ENCODE data around the gene SRSF12. TPM values are rescaled to one million over a fixed set of nuclear protein-coding genes. Genes with fewer than 3 reads are reported as not detected.
"Not testable (repeated sequence)": the region's sequence is repeated elsewhere in the genome, so short reads cannot be mapped to it uniquely, and the experiment has no call there.

Gene SRSF12
- total RNA-seq, 1 donor from 2014 or later: 12.1 TPM

DNA sequence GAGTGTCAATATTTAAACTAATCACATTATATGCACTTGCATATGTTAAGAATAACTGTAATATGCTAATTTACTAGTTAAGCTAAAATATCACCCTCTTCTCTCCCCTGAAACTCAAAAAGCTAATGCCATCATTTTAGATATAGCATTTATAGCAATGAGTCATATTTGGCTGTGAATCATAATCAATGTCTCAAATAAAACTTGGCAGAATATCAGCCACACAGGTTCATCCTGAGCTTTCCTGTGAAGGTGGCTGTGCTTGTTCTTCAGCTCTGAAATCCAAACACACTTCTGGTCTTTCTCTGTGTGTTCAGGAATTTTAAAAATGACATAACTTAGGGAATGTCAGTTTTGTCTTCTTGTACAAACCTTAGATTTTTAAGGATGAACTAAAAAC lies 50.1 kb downstream of the SRSF12 start:
- Mint-ChIP-seq H3K4me3 (ENCODE audit: unreplicated experiment) (no peak overlapping the region), H3K27ac (ENCODE audit: unreplicated experiment) (no peak overlapping the region), H3K4me1 (ENCODE audit: low read depth, unreplicated experiment) (no peaks in the 10 kb centered on the region), H3K27me3 (ENCODE audit: unreplicated experiment) (no peaks in the 10 kb centered on the region), H3K36me3 (ENCODE audit: unreplicated experiment) (no peaks in the 10 kb centered on the region), H3K9me3 (ENCODE audit: unreplicated experiment) (peaks cover 10% of the 10 kb centered on the region)
- no peak for DNase-seq
- TF ChIP-seq, protein P1, sequence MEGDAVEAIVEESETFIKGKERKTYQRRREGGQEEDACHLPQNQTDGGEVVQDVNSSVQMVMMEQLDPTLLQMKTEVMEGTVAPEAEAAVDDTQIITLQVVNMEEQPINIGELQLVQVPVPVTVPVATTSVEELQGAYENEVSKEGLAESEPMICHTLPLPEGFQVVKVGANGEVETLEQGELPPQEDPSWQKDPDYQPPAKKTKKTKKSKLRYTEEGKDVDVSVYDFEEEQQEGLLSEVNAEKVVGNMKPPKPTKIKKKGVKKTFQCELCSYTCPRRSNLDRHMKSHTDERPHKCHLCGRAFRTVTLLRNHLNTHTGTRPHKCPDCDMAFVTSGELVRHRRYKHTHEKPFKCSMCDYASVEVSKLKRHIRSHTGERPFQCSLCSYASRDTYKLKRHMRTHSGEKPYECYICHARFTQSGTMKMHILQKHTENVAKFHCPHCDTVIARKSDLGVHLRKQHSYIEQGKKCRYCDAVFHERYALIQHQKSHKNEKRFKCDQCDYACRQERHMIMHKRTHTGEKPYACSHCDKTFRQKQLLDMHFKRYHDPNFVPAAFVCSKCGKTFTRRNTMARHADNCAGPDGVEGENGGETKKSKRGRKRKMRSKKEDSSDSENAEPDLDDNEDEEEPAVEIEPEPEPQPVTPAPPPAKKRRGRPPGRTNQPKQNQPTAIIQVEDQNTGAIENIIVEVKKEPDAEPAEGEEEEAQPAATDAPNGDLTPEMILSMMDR (IDR thresholded peaks at IDR 0.05; ENCODE audit: partially characterized antibody, unreplicated experiment): no peak

DNA sequence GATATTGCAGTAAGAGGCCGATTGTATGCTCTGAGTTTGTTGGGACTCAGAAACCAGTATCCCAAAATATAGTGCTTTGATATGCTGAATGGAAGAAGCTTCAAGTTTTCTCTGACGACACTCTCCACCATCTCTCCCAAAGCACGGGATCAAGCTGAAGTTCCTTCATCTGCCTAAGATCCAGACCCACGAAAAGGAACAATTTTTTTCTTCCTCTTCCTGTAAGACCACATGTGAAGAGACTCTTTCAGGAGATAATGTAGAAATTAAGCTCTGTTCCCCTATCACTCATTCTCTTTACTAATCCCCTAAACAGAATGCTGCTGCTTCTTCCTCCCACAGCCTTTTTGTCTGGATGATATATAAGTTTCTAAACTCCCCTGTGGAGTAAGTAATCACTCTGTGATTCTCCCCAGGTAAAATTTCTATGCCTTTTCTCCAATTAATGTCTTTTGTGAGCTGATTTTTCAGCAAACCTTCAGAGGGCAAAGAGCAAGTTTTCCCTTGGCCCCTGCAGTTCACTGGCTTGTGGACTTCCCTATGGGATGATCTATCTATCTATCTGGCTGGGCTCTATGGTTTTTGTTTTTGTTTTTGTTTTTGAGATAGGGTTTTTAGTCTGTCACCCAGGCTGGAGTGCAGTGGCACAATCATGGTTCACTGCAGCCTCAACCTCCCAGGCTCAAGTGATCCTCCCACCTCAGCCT lies 50.8 kb downstream of the SRSF12 start:
- no peak for DNase-seq
- no peak overlapping the region for H3K27ac Mint-ChIP-seq (ENCODE audit: unreplicated experiment)
- peaks cover 10% of the 10 kb centered on the region for H3K9me3 Mint-ChIP-seq (ENCODE audit: unreplicated experiment)
- H3K4me3 Mint-ChIP-seq (ENCODE audit: unreplicated experiment): no peak overlapping the region
- H3K27me3 Mint-ChIP-seq (ENCODE audit: unreplicated experiment): no peaks in the 10 kb centered on the region
- H3K4me1 Mint-ChIP-seq (ENCODE audit: low read depth, unreplicated experiment): no peaks in the 10 kb centered on the region
- TF ChIP-seq, protein P1 (IDR thresholded peaks at IDR 0.05; ENCODE audit: partially characterized antibody, unreplicated experiment): no peak
- no peaks in the 10 kb centered on the region for H3K36me3 Mint-ChIP-seq (ENCODE audit: unreplicated experiment)

DNA sequence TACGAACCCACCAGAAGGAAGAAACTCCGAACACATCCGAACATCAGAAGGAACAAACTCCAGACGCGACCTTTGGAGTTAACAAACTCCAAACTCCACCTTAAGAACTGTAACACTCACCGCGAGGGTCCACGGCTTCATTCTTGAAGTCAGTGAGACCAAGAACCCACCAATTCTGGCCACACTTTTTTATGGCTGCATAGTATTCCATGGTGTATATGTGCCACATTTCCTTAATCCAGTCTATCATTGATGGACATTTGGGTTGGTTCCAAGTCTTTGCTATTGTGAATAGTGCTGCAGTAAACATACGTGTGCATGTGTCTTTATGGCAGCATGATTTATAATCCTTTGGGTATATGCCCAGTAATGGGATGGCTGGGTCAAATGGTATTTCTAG lies 51.8 kb downstream of the SRSF12 start:
- not testable (repeated sequence) for H3K27ac Mint-ChIP-seq (ENCODE audit: unreplicated experiment); H3K4me3 Mint-ChIP-seq (ENCODE audit: unreplicated experiment)

DNA sequence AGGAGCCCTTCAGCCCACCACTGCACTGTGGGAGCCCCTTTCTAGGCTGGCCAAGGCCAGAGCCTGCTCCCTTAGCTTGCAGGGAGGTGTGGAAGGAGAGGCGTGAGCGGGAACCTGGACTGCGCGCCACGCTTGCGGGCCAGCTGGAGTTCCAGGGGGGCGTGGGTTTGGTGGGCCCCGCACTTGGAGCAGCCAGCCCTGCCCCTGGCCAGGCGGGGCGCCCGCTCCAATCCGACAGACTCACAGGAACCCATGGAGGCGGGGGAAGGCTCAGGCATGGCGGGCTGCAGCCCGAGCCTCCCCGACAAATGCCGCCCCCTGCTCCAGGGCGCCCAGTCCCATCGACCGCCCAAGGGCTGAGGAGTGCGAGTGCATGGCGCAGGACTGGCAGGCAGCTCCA lies 52.9 kb downstream of the SRSF12 start:
- not testable (repeated sequence) for H3K27ac Mint-ChIP-seq (ENCODE audit: unreplicated experiment); H3K4me3 Mint-ChIP-seq (ENCODE audit: unreplicated experiment); DNase-seq; H3K27me3 Mint-ChIP-seq (ENCODE audit: unreplicated experiment); H3K9me3 Mint-ChIP-seq (ENCODE audit: unreplicated experiment); H3K36me3 Mint-ChIP-seq (ENCODE audit: unreplicated experiment); H3K4me1 Mint-ChIP-seq (ENCODE audit: low read depth, unreplicated experiment)

More for the DNA sequence above, 51.8 kb downstream of the SRSF12 start:
- not testable (repeated sequence) for H3K9me3 Mint-ChIP-seq (ENCODE audit: unreplicated experiment); DNase-seq; H3K4me1 Mint-ChIP-seq (ENCODE audit: low read depth, unreplicated experiment); H3K27me3 Mint-ChIP-seq (ENCODE audit: unreplicated experiment); H3K36me3 Mint-ChIP-seq (ENCODE audit: unreplicated experiment)

DNA sequence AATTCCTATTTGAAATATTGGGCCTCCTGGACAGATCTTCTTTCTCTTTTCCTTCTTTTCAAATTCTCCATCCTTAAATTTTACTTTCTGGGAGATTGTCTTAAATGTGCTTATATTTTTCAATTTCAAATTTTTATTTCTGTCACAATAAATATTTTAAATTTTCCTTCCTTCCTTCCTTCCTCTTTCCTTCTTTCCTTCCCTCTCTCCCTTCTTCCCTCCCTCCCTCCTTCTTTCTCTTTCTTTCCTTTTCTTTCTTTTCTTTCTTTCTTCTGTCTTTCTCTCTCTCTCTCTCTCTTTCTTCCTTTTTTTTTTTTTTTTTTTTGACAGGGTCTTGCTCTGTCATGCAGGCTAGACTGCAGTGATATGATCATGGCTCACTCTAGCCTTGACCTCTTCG lies 54.0 kb downstream of the SRSF12 start:
- DNase-seq: no peak
- Mint-ChIP-seq H3K36me3 (ENCODE audit: unreplicated experiment) (no peaks in the 10 kb centered on the region), H3K27me3 (ENCODE audit: unreplicated experiment) (no peaks in the 10 kb centered on the region), H3K9me3 (ENCODE audit: unreplicated experiment) (peaks cover 10% of the 10 kb centered on the region), H3K4me1 (ENCODE audit: low read depth, unreplicated experiment) (peaks cover 2% of the 10 kb centered on the region), H3K4me3 (ENCODE audit: unreplicated experiment) (no peak overlapping the region), H3K27ac (ENCODE audit: unreplicated experiment) (no peak overlapping the region)
- TF ChIP-seq, protein P1 (IDR thresholded peaks at IDR 0.05; ENCODE audit: partially characterized antibody, unreplicated experiment): no peak

GRCh38 chr6:89059227-89059626 lies 58.6 kb downstream of the SRSF12 start:
- H3K4me3 Mint-ChIP-seq (ENCODE audit: unreplicated experiment): no peak overlapping the region
- H3K27me3 Mint-ChIP-seq (ENCODE audit: unreplicated experiment): no peaks in the 10 kb centered on the region
- H3K4me1 Mint-ChIP-seq (ENCODE audit: low read depth, unreplicated experiment): peaks cover 7% of the 10 kb centered on the region

More at GRCh38 chr6:89059227-89059626, 58.6 kb downstream of the SRSF12 start:
- DNase-seq: no peak
- TF ChIP-seq, protein P1 (IDR thresholded peaks at IDR 0.05; ENCODE audit: partially characterized antibody, unreplicated experiment): no peak
- H3K36me3 Mint-ChIP-seq (ENCODE audit: unreplicated experiment): no peaks in the 10 kb centered on the region
- peaks cover 4% of the 10 kb centered on the region for H3K9me3 Mint-ChIP-seq (ENCODE audit: unreplicated experiment)
- H3K27ac Mint-ChIP-seq (ENCODE audit: unreplicated experiment): no peak overlapping the region

Data from glutamatergic neuron (in vitro differentiated cells).